Neural progenitor cell (in vitro differentiated cells): ENCODE results near the gene LETMD1. TPM values are rescaled to one million over a fixed set of nuclear protein-coding genes. Genes with fewer than 3 reads are reported as not detected.

Experiments
- DNase-seq: peaks from one replicate; pipeline ENCODE4 v3.0.0-alpha.2; 2016; ENCODE audit warnings: low spot score
- H2AFZ ChIP-seq: fragments of 200-600 bp; sonication (generic); replicated peaks from 2 replicates; pipeline ENCODE4 v1.6.1; 2016; ENCODE audit warnings: antibody characterized with exemption
- H3F3A ChIP-seq: fragments of 200-600 bp; sonication (generic); 2 replicates; pipeline ENCODE4 v1.6.1; 2016; ENCODE audit warnings: antibody characterized with exemption, low read depth
- H3K27ac ChIP-seq: fragments of 200-600 bp; sonication (generic); 2 replicates; pipeline ENCODE4 v1.5.1; 2016; ENCODE audit warnings: mild to moderate bottlenecking
- H3K27me3 ChIP-seq: fragments of 200-600 bp; sonication (generic); 2 replicates; pipeline ENCODE4 v1.6.1; 2016; ENCODE audit warnings: mild to moderate bottlenecking, moderate library complexity
- H3K36me3 ChIP-seq: fragments of 200-600 bp; sonication (generic); 2 replicates; pipeline ENCODE4 v1.5.1; 2016
- H3K4me1 ChIP-seq: fragments of 200-600 bp; sonication (generic); 2 replicates; pipeline ENCODE4 v1.6.1; 2016; ENCODE audit warnings: mixed run types
- H3K4me2 ChIP-seq: fragments of 200-600 bp; sonication (generic); 2 replicates; pipeline ENCODE4 v1.6.1; 2016
- H3K4me3 ChIP-seq: fragments of 200-600 bp; sonication (generic); 2 replicates; pipeline ENCODE4 v1.5.1; 2016
- H3K79me2 ChIP-seq: fragments of 200-600 bp; sonication (generic); 2 replicates; pipeline ENCODE4 v1.6.1; 2016; ENCODE audit warnings: low read depth
- H3K9ac ChIP-seq: fragments of 200-600 bp; sonication (generic); 2 replicates; pipeline ENCODE4 v1.6.1; 2016
- H3K9me3 ChIP-seq: fragments of 200-600 bp; sonication (generic); 2 replicates; pipeline ENCODE4 v1.5.1; 2016; ENCODE audit warnings: low read depth
- H4K20me1 ChIP-seq: fragments of 200-600 bp; sonication (generic); 2 replicates; pipeline ENCODE4 v1.6.1; 2016; ENCODE audit warnings: low read depth
- H3K27ac Mint-ChIP-seq: 3 replicates; pipeline ENCODE4 v1.8.0; 2021; ENCODE audit warnings: mixed read lengths
- H3K27me3 Mint-ChIP-seq: 2 replicates; pipeline ENCODE4 v1.8.0; 2022; ENCODE audit warnings: low read depth, mild to moderate bottlenecking, inconsistent platforms, moderate library complexity, mixed read lengths; ENCODE audit not compliant: insufficient read depth
- H3K36me3 Mint-ChIP-seq: 3 replicates; pipeline ENCODE4 v1.8.0; 2021; ENCODE audit warnings: mixed read lengths
- H3K4me1 Mint-ChIP-seq: 3 replicates; pipeline ENCODE4 v1.8.0; 2021; ENCODE audit warnings: mixed read lengths
- H3K4me3 Mint-ChIP-seq: 3 replicates; pipeline ENCODE4 v1.8.0; 2021; ENCODE audit warnings: mild to moderate bottlenecking, moderate library complexity, mixed read lengths
- H3K9me3 Mint-ChIP-seq: 3 replicates; pipeline ENCODE4 v1.8.0; 2020; ENCODE audit warnings: mixed read lengths
- CTCF ChIP-seq: fragments of 200-600 bp; sonication (generic); IDR thresholded peaks from 2 replicates; pipeline ENCODE4 v1.5.1; 2017; ENCODE audit warnings: antibody characterized with exemption, mild to moderate bottlenecking
- EZH2 ChIP-seq: fragments of 200-600 bp; sonication (generic); IDR thresholded peaks from 2 replicates; pipeline ENCODE4 v1.6.1; 2017; ENCODE audit warnings: antibody characterized with exemption, mild to moderate bottlenecking, moderate library complexity
- EZH2phosphoT487 ChIP-seq: fragments of 200-600 bp; sonication (generic); IDR thresholded peaks from 2 replicates; pipeline ENCODE4 v1.6.1; 2017; ENCODE audit warnings: antibody characterized with exemption
- total RNA-seq: library from RNA; depleted of rRNA; stranded (reverse); fragments of >200 nt; gene quantifications from 2 replicates; pipeline ENCODE4 v1.2.3, GENCODE V29; 2015; ENCODE audit warnings: low replicate concordance

LETMD1 gene
- total RNA-seq, 1 donor from 2014 or later: 40.9 TPM

- H3K9ac ChIP-seq: no peak overlapping the region
- peaks cover 2% of the 10 kb centered on the region for H3K27me3 Mint-ChIP-seq
Measured at GRCh38 chr12:51067229-51067628, 19.1 kb downstream of the LETMD1 start.

GRCh38 chr12:51067771-51068170 is 19.6 kb downstream of the LETMD1 start:
- H3K9ac ChIP-seq: no peak overlapping the region
- H3K4me3 ChIP-seq: no peak overlapping the region
- Mint-ChIP-seq H3K27ac (no peak overlapping the region), H3K4me1 (no peaks in the 10 kb centered on the region), H3K36me3 (peaks cover 29% of the 10 kb centered on the region), H3K4me3 (no peak overlapping the region), H3K27me3 (peaks cover 2% of the 10 kb centered on the region), H3K9me3 (no peaks in the 10 kb centered on the region)
- DNase-seq: no peak
- no peaks in the 10 kb centered on the region for H3K9me3 ChIP-seq
- peaks cover 7% of the 10 kb centered on the region for H3K36me3 ChIP-seq
- H4K20me1 ChIP-seq: peaks cover 5% of the 10 kb centered on the region
- peaks cover 2% of the 10 kb centered on the region for H3F3A ChIP-seq
- H3K27ac ChIP-seq: no peak overlapping the region
- H3K4me1 ChIP-seq: no peaks in the 10 kb centered on the region
- H3K4me2 ChIP-seq: no peak overlapping the region
- TF ChIP-seq CTCF (no peak), EZH2 (no peak), EZH2phosphoT487 (no peak)
- H3K79me2 ChIP-seq: no peaks in the 10 kb centered on the region
- no peaks in the 10 kb centered on the region for H3K27me3 ChIP-seq
- H2AFZ ChIP-seq: no peak overlapping the region

More at GRCh38 chr12:51067229-51067628, 19.1 kb downstream of the LETMD1 start:
- H3K4me3 ChIP-seq: no peak overlapping the region
- TF ChIP-seq EZH2 (no peak), EZH2phosphoT487 (no peak), CTCF (no peak)
- H3K27ac Mint-ChIP-seq: no peak overlapping the region
- H2AFZ ChIP-seq: no peak overlapping the region
- peaks cover 6% of the 10 kb centered on the region for H3F3A ChIP-seq
- H3K4me2 ChIP-seq: no peak overlapping the region
- H3K27me3 ChIP-seq: no peaks in the 10 kb centered on the region
- H3K79me2 ChIP-seq: no peaks in the 10 kb centered on the region
- H3K4me3 Mint-ChIP-seq: no peak overlapping the region
- H3K4me1 Mint-ChIP-seq: no peaks in the 10 kb centered on the region
- H3K36me3 ChIP-seq: peaks cover 7% of the 10 kb centered on the region
- no peaks in the 10 kb centered on the region for H3K9me3 Mint-ChIP-seq
- H3K27ac ChIP-seq: no peak overlapping the region
- DNase-seq: no peak
- H3K9me3 ChIP-seq: no peaks in the 10 kb centered on the region
- H4K20me1 ChIP-seq: peaks cover 6% of the 10 kb centered on the region
- H3K36me3 Mint-ChIP-seq: peaks cover 35% of the 10 kb centered on the region
- H3K4me1 ChIP-seq: no peaks in the 10 kb centered on the region

- H3K27me3 ChIP-seq: no peaks in the 10 kb centered on the region
- H3K4me3 Mint-ChIP-seq: no peak overlapping the region
- H4K20me1 ChIP-seq: peaks cover 8% of the 10 kb centered on the region
- H3K9ac ChIP-seq: no peak overlapping the region
- peaks cover 4% of the 10 kb centered on the region for H3K79me2 ChIP-seq
- H3K4me1 ChIP-seq: no peaks in the 10 kb centered on the region
- no peaks in the 10 kb centered on the region for H3K9me3 ChIP-seq
- peaks cover 30% of the 10 kb centered on the region for H3K36me3 Mint-ChIP-seq
- H3K36me3 ChIP-seq: peaks cover 7% of the 10 kb centered on the region
- no peak overlapping the region for H3K27ac ChIP-seq
- H2AFZ ChIP-seq: no peak overlapping the region
- H3K4me2 ChIP-seq: no peak overlapping the region
- H3F3A ChIP-seq: no peaks in the 10 kb centered on the region
- no peak overlapping the region for H3K27ac Mint-ChIP-seq
- no peaks in the 10 kb centered on the region for H3K9me3 Mint-ChIP-seq
- H3K4me3 ChIP-seq: no peak overlapping the region
- TF ChIP-seq EZH2: no peak
- TF ChIP-seq EZH2phosphoT487: no peak
- TF ChIP-seq CTCF: no peak
- H3K4me1 Mint-ChIP-seq: no peaks in the 10 kb centered on the region
- DNase-seq: no peak
- no peaks in the 10 kb centered on the region for H3K27me3 Mint-ChIP-seq
Measured at GRCh38 chr12:51070004-51070403, 21.9 kb downstream of the LETMD1 start.
